ENCODE data around the gene POFUT2.

- TF ChIP-seq POLR2AphosphoS5 (IDR thresholded peaks at IDR 0.05; ENCODE audit: low read depth) (no peak), CTCF (IDR thresholded peaks at IDR 0.05; ENCODE audit: insufficient read depth, low read length) (no peak), REST (IDR thresholded peaks at IDR 0.05; ENCODE audit: insufficient replicate concordance, low read depth) (no peak), GABPA (IDR thresholded peaks at IDR 0.05; ENCODE audit: low read depth) (no peak), SPI1 (IDR thresholded peaks at IDR 0.05; ENCODE audit: borderline replicate concordance, low read depth) (no peak)
Observed at GRCh38 chr21:45256021-45256911, 31.4 kb downstream of the POFUT2 start.
